HL-60/S4 (cell line): ENCODE measurements around the gene ULBP3.
"Not testable (repeated sequence)": the region's sequence is repeated elsewhere in the genome, so short reads cannot be mapped to it uniquely, and the experiment has no call there.

Experiments used
- in situ Hi-C: fragments of 300-500 bp; cut with MboI; formaldehyde crosslinking; loops from 2 replicates; pipeline ENCODE4 v1.14.3; 2022; ENCODE audit warnings: low sequenced_read_pairs

Gene ULBP3

GRCh38 chr6:150021870-150022269, 47.1 kb downstream of the ULBP3 start:
- in situ Hi-C loops = not testable (repeated sequence)

- in situ Hi-C loops = loop anchor here (5.0 kb wide), 1 partner anchor 87 kb away; no protein-coding TSS in a partner anchor
Observed at GRCh38 chr6:150018846-150019580, 49.9 kb downstream of the ULBP3 start.

GRCh38 chr6:150017186-150017521, 51.8 kb downstream of the ULBP3 start:
- in situ Hi-C loops = loop anchor here (5.0 kb wide), 1 partner anchor 85 kb away; no protein-coding TSS in a partner anchor

- in situ Hi-C loops = loop anchor here (5.0 kb wide), 1 partner anchor 84 kb away; no protein-coding TSS in a partner anchor
Observed at GRCh38 chr6:150016324-150017185, 52.4 kb downstream of the ULBP3 start.

- in situ Hi-C loops = loop anchor here (5.0 kb wide), 1 partner anchor 83 kb away; no protein-coding TSS in a partner anchor
Observed at GRCh38 chr6:150015281-150016001, 53.5 kb downstream of the ULBP3 start.

GRCh38 chr6:150014623-150015280, 54.2 kb downstream of the ULBP3 start:
- in situ Hi-C loops = loop anchor here (5.0 kb wide), 1 partner anchor 82 kb away; no protein-coding TSS in a partner anchor

- in situ Hi-C loops = not testable (repeated sequence)
Observed at GRCh38 chr6:150013785-150014622, 54.9 kb downstream of the ULBP3 start.

GRCh38 chr6:150012846-150013784, 55.8 kb downstream of the ULBP3 start:
- in situ Hi-C loops = not testable (repeated sequence)
